Measurements from ENCODE around the gene STXBP4.

- no peak for TF ChIP-seq IRF3 (IDR thresholded peaks at IDR 0.05; ENCODE audit: low read depth, low read length)
- no peak for TF ChIP-seq ELF1 (IDR thresholded peaks at IDR 0.05)
- 0 out of 2 replicates have a peak, but pooled peaks have one; percentile 30 for TF ChIP-seq CTCF (IDR thresholded peaks at IDR 0.05)
- no peak for TF ChIP-seq RFX5 (IDR thresholded peaks at IDR 0.05; ENCODE audit: low read length)
- no peak for TF ChIP-seq TAF1 (IDR thresholded peaks at IDR 0.05; ENCODE audit: borderline replicate concordance, low read depth, low read length)
These were observed 208.7 kb downstream of the STXBP4 start for GRCh38 chr17:55177159-55177854.
